ENCODE results near the gene GPT2.

The GPT2 gene

DNA sequence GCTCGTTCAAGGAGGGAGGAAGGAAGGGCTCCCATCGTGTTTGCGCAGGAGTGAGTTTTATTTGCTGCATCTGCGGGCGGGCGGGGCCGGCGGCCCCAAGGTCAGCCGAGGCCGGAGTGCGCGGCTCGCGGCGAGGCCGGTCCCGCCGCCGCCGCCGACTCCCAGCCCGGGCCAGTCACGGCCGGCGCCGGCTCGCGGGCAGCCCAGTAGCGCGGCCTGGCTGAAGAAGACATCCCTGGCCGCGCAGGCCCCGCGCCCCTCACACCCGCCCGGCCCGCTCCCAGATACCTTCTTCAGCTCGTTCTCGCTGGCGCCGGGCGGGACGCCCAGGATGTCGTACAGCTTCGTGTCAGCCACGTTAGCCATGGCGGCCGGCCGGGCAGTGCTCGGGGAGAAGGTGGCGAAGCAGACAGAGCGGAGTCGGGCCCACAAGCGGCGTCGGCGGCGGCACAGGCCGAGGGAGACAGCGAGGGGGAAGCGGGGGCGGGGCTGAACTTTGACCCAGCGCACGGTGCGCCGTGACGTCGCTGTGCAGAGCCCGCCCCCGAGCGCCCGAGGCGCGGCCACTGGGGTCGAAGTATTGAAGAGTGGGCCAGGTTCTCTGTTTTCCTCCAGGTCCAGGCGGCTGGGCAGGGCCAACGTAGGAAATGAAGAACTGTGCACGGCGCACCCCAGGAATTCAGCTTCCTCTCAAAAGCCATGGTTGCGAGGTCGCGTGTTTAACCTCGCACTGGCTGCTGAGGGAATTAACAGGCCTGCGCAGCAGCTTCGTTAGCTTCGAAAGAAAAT is 89.2 kb downstream of the GPT2 start, which contains the start of gene DNAJA2:
DNAJA2 (minus strand) TSS at position 468 of the 789 bp plus-strand sequence; CDS start at position 366, 102 bp downstream.
- DNase-seq: peak; percentile 95

GRCh38 chr16:46973996-46974324 is 89.8 kb downstream of the GPT2 start:
- DNase-seq: no peak

DNA sequence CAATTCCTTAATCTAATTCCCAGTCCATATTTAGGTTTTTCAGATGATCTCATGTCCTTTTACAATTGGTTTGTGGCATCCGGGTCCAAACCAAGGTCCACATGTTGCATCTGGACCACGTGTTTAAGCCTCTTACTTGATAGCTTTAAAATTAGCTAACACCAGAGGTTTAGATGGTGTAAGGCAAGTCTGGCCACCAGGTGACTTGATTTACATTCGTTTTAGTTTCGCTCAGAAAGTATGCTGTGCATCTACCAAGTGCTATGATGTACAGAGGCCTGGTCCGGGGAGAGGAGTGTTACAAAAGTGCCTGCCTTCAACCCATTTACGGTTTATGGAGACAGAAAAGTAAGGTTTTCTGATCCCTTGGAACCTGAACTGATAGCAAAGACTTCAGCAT is 90.2 kb downstream of the GPT2 start:
- no peak for DNase-seq

DNA sequence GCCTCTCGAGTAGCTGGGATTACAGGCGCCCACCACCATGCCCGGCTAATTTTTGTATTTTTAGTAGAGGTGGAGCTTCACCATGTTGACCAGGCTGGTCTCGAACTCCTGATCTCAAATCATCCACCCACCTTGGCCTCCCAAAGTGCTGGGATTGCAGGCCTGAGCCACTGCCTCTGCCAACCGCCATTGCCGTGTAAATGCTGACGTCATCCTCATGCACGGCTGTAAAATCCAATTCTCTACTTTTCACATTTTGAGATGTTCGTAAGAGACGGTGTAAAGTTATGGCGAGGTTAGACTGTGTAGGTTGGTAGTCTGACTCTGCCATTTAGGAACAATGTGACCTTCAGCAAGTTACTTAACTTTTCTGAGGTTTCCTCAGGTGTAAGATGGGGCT is 91.0 kb downstream of the GPT2 start:
- DNase-seq: no peak

DNA sequence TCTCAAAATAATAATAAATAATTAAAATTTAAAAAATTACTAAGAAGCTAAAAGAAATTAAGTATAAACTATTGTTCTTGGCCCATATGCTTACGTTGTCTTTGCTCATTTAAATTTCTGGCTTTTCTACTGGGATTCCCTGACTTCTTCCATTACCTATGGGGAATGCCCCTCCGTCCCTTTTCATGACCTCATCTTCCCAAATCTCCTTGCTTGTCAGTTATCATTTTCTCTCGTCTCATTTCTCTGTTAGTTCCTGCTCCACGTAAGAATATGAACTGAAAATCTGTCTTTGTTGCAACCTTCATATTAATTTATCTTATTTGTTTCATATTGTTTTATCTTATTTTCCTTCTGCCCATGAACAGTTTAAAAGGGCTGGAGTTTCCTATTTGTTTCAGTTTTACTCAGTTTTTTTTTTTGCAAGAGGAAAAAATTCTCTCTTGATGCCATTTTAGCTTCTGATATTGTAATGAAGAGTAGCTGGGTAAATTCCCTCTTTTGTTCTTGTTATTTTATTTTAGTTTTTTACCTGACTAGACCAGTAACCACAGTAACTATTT is 91.8 kb downstream of the GPT2 start:
- no peak for DNase-seq

GRCh38 chr16:46976550-46976949 is 92.4 kb downstream of the GPT2 start:
- DNase-seq: no peak
